Bone marrow (tissue), 2 donors: Measurements from ENCODE around the gene B3GAT2.
"Not testable (repeated sequence)": the region's sequence is repeated elsewhere in the genome, so short reads cannot be mapped to it uniquely, and the experiment has no call there.

Experiments used
- DNase-seq, 2 donors: peaks; one replicate each; lab custom pipeline; 2025; lab: John Stamatoyannopoulos, UW

Gene B3GAT2, protein sequence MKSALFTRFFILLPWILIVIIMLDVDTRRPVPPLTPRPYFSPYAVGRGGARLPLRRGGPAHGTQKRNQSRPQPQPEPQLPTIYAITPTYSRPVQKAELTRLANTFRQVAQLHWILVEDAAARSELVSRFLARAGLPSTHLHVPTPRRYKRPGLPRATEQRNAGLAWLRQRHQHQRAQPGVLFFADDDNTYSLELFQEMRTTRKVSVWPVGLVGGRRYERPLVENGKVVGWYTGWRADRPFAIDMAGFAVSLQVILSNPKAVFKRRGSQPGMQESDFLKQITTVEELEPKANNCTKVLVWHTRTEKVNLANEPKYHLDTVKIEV

DNA sequence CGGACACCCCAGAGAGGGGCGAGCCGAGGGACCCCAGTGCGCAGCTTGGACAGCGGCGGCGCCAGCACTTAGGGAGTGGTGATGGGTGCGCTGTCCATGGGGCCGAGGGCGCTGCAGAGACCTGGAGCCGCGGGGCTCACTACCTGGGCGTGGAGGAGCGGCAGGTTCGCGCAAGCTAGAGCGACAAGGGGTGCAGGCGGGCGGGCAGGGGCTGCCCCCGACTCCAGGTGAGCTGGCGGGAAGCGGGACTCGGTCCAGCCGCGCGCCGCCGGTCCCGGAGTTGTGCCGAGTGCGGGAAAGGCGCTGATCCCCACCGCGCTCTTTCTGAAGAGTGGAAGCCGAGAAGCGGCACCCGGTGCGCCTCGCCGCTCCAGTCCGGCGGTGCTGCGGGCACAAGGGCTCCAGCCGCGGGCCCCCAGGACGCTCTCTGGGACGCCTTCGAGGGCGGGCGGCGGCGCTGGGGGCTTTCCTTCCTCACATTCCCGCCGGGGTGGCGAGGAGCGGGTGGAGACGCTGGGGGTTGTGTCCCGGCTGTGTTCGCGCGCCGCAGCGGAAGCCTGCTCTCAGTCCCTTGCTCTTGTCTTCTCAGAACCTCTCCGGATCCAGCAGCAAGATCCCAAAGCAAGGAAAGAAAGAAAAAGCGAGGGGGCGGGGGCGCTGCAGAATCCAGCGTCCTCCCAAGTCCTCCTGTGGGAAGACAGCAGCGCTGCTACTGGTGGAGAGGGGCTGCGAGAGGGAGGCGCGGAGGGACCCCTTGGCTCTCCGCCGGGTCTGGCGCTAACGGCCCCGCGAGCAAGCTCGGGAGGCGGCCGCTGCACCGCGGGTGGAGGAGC is at the start of gene B3GAT2:
TSS of gene B3GAT2 (minus strand) at position 610 of the 833 bp plus-strand sequence. CDS start 631 bp downstream, outside the sequence.
- no peak for DNase-seq

DNA sequence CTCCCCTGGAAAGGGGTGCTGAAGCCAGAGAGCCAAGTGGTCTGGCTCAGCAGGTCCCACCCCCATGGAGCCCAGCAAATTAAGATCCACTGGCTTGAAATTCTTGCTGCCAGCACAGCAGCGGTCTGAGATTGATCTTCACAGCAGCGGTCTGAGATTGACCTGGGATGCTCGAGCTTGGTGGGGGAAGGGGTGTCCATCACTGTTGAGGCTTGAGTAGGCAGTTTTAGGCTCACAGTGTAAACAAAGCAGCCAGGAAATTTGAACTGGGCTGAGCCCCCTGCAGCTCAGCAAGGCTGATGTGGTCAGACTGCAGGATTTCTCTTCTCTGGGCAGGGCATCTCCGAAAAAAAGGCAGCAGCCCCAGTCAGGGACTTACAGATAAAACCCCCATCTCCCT is 41.3 kb upstream of the B3GAT2 start:
- DNase-seq = no peak

DNA sequence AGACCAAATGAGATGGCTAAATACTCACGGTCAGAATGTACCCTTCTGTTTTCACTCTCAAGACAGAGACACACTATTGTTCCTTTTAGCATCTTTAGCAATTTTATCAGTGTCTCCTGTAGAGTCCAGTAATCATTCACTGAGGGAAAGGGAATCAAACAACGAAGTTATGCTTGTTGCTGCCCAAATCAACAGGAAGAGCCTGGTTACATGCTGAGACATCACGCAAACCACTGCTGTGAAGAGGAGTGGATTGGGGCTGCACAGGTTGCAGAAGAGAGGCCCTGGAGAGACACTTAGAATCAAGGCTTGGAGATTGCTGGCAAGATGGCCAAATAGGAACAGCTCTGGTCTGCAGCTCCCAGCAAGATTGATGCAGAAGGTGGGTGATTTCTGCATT is 40.5 kb upstream of the B3GAT2 start:
- DNase-seq = no peak

DNA sequence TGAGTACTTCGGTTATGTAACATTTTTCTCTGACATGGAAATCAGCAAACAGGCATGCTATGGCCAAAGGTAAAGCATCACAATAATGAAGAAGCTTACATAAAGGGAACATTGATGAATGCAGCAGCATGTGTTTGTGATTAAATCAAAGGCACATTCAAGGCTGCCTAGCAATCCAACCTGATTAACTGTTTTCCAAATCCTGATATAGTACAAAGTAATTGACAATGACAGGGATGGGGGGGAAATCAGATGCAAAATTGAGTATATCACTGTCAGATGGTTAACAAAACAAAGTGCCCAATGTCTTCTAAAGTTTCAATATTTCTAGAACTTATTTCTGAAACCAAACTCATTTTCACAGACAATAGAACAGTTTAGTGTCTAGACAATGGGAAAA is 39.2 kb upstream of the B3GAT2 start:
- no peak for DNase-seq

DNA sequence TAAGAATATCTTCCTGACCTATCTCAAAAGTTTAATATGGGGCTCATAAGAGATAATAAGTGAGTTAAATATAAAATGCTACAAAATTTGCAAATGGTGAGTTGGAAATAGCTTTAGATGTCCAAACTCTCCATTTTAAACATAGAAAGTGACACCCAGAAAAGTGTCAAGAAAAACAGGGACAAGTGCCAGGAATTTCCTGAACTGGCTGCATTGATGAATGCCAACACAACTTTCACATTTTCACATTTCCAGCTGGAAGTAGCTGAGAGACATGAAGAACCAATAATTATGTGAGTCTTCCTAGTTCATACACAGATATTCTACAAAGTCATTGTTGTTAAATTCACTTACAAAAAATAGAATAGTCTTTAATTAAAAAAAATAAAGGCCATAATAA is 38.6 kb upstream of the B3GAT2 start:
- no peak for DNase-seq

DNA sequence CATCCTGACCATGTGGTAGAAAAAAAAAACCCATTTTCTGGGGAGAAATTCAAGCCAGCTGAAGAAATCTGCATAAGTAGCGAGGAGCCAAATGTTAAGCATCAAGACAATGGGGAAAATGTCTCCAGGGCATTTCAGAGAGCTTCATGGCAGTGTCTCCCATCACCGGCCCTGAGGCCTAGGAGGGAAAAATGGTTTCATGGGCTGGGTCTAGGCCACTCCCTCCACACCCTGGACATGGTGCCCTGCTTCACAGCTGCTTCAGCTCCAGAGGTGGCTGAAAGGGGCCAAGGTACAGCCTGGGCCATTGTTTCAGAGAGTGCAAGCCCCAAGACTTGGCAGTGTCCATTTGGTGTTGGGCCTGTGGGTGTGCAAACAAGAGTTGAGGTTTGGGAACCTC is 34.4 kb upstream of the B3GAT2 start:
- no peak for DNase-seq

DNA sequence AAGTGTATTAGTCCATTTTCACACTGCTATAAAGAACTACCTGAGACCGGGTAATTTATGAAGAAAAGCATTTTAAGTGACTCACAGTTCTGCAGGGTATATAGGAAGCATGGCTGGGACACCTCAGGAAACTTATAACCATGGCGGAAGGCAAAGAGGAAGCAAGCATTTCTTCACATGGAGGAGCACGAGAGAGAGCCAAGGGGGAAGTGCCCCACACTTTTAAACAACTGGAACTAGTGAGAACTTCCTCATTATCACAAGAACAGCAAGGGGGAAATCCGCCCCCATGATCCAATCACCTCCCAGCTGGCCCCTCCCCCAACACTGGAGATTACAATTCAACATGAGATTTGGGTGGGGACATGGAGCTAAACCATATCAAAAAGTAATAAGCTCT is 28.3 kb upstream of the B3GAT2 start:
- DNase-seq = no peak

DNA sequence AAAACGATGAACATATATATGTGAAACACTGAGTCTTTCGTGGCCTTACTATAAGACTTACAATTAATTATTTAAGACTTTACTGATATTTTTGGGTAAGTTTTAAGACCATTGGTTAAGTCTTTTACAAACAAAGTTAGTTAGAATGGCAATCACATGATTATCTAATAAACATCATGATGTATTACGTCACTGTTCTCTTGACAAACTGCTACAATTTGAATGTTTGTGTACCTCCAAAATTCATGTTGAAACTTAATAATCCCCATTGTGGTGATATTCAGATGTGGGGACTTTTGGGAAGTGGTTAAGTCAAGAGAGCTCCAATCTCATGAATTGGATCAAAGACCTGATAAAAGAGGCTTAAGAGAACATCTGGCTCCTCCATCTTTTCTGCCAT is 25.9 kb upstream of the B3GAT2 start:
- DNase-seq = no peak

DNA sequence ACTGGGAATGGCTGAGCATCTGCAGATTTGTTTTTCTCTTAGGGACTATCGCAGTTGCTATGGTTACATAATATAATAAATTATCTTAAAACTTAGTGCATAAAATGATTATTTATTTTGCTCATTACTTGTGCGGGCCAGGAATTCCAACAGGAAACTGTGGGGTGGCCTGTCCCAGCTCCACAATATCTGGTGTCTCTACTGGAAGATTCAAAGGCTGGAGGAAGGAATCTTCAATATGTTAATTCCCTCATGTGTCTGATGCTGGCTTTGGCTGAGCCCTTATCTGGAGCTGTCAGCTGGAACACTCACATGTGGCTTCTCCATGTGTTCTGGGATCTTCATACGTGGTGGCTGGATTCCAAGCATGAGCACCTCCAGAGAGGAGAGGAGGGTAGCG is 23.9 kb upstream of the B3GAT2 start:
- no peak for DNase-seq

DNA sequence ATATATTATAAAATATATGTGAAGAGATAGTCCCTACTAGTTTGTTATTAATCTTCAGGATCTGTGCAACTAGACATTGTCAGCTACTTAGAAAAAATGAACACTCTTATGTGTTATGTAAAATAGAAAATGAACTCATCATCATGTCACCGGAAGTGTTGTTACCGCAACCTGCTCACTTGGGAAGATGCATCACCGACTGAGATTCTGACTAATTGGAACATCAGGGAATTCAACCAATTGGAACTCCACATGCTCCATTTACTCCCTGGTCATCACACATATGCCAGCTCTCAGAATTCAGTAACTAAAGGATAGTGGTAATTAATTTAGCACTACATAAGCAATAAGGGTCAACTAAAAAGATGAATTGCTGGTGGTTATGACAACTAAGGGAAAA is 16.7 kb upstream of the B3GAT2 start:
- no peak for DNase-seq

DNA sequence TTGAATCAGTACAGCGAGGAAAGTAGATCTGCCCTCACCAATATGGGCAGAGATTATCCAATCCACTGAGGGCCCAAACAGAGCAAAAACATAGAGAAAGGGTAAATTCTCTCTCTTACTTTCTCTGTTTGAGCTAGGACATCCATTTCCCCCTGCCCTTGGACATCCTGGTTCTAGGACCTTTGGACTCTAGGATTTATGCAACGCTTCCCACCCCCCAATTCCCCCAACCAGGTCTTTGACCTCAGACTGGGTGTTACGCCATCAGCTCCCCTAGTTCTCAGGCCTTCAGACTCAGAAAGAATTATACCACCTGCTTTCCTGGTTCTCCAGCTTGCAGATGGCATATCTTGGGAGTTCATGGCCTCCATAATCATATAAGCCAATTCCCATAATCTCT is 10.2 kb upstream of the B3GAT2 start:
- DNase-seq = no peak

DNA sequence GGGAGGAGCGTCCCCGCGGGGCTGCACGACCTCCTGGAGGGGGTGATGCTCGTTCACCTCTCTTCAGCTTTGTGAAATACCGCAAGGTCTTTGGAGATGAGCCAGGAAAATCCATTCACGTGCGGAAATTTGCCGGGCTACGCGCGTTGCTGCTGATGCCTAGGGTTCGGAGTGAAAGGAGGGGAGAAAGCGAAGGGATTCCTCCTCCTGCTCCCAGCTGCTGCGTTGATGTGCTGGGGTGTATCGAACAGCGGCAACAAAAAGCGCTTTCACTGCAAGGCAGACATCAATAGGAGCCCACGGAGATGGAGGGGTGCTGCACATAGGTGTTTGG is 391 bp upstream of the B3GAT2 start:
- no peak for DNase-seq

DNA sequence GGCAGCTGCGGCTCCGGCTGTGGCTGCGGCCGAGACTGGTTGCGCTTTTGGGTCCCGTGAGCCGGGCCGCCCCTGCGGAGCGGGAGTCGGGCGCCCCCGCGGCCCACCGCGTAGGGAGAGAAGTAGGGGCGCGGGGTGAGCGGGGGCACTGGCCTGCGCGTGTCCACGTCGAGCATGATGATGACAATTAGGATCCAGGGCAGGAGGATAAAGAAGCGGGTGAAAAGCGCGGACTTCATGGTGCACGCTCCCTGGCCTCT is 739 bp downstream of the B3GAT2 start:
- DNase-seq = no peak

DNA sequence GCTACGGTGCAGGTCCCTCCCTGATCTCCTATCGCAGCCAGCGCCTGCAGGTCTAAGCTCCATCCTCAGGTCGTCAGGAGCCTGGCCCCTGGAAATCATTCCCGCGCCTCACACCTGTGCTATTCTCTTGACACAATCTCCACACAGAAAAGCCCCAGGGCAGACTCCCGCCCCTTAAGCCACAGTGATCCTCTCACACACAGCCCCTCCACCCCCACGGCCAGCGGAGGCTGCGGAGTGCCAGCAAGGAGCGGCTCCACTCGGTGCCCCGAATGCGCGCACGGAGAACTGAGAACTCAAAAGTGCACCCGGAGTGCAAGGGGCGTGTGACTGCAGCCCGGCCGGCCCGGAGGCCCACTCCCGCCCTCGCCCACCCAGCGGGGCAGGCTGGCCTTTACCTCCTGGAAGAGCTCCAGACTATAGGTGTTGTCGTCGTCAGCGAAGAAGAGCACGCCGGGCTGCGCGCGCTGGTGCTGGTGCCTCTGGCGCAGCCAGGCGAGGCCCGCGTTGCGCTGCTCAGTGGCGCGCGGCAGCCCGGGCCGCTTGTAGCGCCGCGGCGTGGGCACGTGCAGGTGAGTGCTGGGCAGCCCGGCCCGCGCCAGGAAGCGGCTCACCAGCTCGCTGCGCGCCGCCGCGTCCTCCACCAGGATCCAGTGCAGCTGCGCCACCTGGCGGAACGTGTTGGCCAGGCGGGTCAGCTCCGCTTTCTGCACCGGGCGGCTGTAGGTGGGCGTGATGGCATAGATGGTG is 1.2 kb downstream of the B3GAT2 start:
- peak; percentile 25 to 45 for DNase-seq

DNA sequence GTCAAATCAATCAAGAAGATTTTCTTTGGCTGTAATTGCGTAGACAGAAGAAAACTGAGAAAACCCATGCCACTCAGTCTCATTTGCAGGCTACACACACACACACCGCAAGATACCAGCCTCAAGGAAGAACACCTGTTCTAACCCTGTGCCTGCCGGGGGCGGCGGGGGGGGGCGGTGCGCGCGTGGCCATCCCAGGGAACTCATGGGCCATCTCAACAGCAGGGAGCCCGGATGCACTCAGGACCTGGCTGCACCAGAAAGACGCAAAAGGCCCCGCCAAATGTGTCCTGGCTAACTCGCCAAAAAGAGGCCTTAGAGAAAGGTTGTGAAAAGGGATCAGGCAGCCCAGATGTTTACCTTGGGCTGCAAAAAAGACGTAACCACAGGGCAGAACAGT is 2.1 kb downstream of the B3GAT2 start:
- DNase-seq = no peak

DNA sequence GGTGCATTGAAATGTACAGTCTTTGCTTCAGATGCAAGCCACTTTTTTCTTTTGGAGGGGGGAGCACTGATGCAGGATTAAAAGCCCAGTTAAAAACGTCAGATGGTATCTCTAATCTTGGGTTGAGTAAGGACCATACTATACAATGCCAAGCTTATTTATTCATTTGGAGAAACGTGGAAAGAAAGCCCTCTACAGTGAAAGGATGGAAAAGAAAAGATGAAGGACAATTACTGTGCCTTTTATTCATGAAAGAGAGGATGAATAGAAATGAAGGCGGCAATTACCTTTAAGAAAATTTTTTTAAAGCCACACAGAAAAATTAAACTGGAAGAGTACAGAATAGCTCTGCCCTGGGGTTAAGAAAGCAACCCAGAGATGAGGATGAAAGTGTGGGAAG is 2.7 kb downstream of the B3GAT2 start:
- no peak for DNase-seq

DNA sequence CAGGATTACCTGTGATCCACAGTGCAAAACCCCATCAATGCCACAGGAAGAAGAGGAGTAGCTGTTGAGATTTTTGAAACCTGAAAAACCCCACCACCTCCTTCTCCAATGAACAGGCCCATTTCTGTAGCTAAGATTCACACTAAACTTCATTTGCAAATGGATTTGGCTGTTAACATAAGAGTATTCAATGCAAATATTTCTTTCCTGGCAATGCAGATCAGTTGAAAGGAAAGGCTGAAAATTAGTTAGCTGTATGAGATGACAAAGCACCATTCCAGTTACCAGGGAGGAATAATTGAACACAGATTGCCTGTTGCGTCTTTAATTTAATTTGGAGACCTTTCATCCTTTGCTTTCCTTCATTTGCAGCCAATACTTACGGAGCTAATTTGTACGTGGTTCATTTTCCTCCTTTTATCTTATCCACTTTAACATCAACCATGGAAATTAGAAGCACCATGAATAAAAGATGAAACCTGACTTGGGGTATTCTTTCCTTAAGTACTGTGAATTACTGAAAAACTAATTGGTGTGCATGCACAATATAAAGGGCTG is 4.2 kb downstream of the B3GAT2 start:
- DNase-seq = no peak

DNA sequence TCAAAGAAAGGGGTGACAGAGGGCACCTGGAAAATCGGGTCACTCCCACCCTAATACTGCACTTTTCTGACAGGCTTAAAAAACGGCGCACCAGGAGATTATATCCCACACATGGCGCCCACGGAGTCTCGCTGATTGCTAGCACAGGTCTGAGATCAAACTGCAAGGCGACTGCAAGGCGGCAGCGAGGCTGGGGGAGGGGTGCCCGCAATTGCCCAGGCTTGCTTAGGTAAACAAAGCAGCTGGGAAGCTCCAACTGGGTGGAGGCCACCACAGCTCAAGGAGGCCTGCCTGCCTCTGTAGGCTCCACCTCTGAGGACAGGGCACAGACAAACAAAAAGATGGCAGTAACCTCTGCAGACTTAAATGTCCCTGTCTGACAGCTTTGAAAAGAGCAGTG is 12.5 kb downstream of the B3GAT2 start:
- DNase-seq = not testable (repeated sequence)

DNA sequence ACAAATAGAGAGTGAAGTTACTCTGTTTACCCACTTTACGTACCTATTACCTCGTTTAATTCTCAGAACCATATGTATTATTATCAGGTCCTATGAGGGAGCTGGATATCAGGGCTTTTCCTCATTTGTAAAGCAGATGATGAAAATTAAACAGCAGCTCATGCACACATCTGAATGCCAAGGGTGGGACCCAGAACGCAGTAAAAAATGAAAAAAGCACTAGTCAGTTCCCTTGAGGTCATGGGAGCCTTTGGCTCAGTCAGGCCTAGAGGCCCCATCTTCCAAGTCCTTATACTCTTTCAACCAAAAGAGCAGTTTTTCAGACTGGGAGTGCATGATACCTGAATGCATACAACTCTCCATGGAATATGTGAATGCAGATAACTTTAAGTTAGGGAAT is 23.0 kb downstream of the B3GAT2 start:
- DNase-seq = no peak

DNA sequence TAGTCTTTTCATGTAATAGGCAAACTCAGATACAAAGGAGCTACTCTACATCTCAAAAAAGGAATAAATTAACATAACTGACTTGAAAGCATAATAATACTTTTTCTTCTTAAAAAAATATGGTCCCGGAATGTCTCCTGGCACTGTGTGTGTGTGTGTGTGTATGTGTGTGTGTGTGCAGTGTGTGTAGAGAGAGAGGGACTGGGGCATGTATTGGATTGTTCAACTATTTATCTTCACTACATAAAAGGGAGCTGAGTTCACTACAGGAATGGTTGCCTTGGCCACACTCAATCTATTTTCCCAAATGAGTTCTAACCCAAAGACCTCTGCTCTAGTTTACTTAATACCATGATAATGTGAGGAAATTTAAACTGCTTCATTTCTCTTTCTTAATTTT is 51.1 kb downstream of the B3GAT2 start:
- DNase-seq = no peak

DNA sequence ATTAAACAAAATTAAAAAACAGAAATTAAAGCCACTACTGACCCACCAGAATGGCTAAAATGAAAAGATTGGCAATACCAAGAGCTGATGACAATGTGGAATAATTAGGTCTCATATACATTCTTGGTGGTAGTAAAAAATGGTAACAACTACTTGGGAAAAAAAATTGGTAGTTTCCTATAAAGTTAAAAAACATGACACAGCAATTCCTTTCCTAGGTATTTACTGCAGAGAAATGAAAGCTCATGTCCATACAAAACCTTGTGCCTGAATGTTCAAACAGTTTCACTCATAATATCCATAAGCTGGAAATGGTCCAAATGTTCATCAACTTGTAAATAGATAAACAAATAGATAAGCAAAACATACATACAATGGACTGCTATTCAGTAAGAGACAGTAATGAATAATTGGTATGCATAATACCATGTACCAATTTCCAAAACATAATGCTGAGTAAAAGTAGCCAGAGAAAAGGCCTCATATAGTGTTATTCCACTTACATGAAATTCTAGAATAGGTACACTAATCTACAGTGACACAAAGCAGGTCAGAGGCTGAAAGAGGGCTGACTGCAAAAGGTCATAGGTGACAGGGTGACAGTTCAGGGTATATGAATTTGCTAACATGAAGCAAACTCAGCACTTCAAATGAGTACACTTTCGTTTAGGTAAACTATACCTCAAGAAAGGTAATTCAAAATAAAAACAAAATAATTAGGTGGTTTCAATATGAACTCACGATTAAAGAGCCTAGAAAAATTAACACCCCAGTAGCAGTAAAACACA is 53.0 kb downstream of the B3GAT2 start:
- DNase-seq = no peak

DNA sequence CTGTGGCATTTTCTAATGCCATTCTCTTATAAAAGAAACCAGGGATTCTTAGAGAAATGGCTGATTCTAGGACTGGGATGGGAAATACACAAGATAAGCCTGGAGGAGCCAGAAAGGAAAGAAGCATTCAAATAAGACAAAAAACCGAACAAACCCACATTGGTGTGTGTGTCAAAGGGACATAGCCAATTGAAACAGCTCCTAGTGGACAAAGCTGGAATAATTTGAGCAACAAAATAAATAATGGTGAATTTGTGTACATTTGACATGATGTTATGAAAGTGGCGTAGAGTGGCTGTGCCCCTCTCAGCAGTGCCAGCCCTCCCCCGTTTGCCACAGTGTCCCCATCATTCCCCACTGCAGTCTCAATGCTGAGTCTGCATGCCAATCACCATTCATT is 55.5 kb downstream of the B3GAT2 start:
- no peak for DNase-seq
